T-cell (primary cell): ENCODE measurements around the gene SIK2. TPM values are rescaled to one million over a fixed set of nuclear protein-coding genes. Genes with fewer than 3 reads are reported as not detected.

Experiments used
- ATAC-seq, 4 experiments: fragments of 200-7000 bp in 3 of 4; fragments of 150-1000 bp in 1 of 4; cut with Tn5 transposase; replicated peaks in 1 of 4; 1 replicate in 3 of 4; 2 replicates in 1 of 4; pipeline ENCODE4 v1.10.0; 2021; ENCODE audit warnings: moderate library complexity in 3 of 4, mild to moderate bottlenecking in 2 of 4, moderate number of reproducible peaks in 1 of 4
- CTCF ChIA-PET, 2 donors: fragments of 300-600 bp; sonication (Branson Sonifier 250); formaldehyde crosslinking; loops; one replicate each; lab custom pipeline; 2022; ENCODE audit warnings: antibody characterized with exemption in 2 of 2; lab: Charles Lee
- POLR2A ChIA-PET, 2 donors: fragments of 300-600 bp; sonication (Branson Sonifier 250); formaldehyde crosslinking; loops; one replicate each; lab custom pipeline; 2022; ENCODE audit warnings: antibody characterized with exemption in 2 of 2; lab: Charles Lee
- DNase-seq, 35 experiments: peaks; one replicate each; pipeline versions ENCODE4 v3.0.0 to v3.0.0-alpha.2; 2013 to 2023
- H3K27ac ChIP-seq: one replicate; pipeline ENCODE4 v1.5.1; 2013; ENCODE audit warnings: low read length
- H3K27me3 ChIP-seq, 2 experiments: replicated peaks in 1 of 2; 1 replicate in 1 of 2; 2 replicates in 1 of 2; pipeline versions ENCODE4 v1.6.1 to v1.7.0; 2013; ENCODE audit warnings: low read length in 1 of 2, mixed read lengths in 1 of 2; ENCODE audit not compliant: control insufficient read depth in 2 of 2, insufficient read depth in 2 of 2; ENCODE audit errors: extremely low read depth in 1 of 2
- H3K36me3 ChIP-seq, 2 donors: 1 replicate in 1 of 2; 2 replicates in 1 of 2; pipeline versions ENCODE4 v1.6.1 to v1.7.0; 2013; ENCODE audit warnings: low read length in 1 of 2; ENCODE audit not compliant: control insufficient read depth in 2 of 2, insufficient read depth in 1 of 2; ENCODE audit errors: extremely low read depth in 1 of 2
- H3K4me1 ChIP-seq, 2 experiments: 1 replicate in 1 of 2; 2 replicates in 1 of 2; pipeline versions ENCODE4 v1.6.1 to v1.7.0; 2013; ENCODE audit warnings: low read length in 2 of 2, mixed read lengths in 1 of 2; ENCODE audit not compliant: insufficient read depth in 2 of 2, control insufficient read depth in 1 of 2; ENCODE audit errors: extremely low read depth in 1 of 2
- H3K4me3 ChIP-seq, 2 donors: 1 replicate in 1 of 2; 2 replicates in 1 of 2; pipeline versions ENCODE4 v1.5.1 to v1.7.0; 2013; ENCODE audit warnings: mild to moderate bottlenecking in 2 of 2, low read length in 1 of 2, moderate library complexity in 1 of 2; ENCODE audit not compliant: control insufficient read depth in 1 of 2; ENCODE audit errors: extremely low read depth in 1 of 2
- H3K9me3 ChIP-seq: 2 replicates; pipeline ENCODE4 v1.7.0; 2013
- H3K27ac Mint-ChIP-seq, 2 donors: one replicate each; pipeline ENCODE4 v1.8.0; 2020 to 2021; ENCODE audit warnings: mild to moderate bottlenecking in 2 of 2, mixed read lengths in 2 of 2
- H3K27me3 Mint-ChIP-seq, 2 donors: one replicate each; pipeline ENCODE4 v1.8.0; 2021 to 2022; ENCODE audit warnings: mixed read lengths in 2 of 2
- H3K36me3 Mint-ChIP-seq: one replicate; pipeline ENCODE4 v1.8.0; 2021; ENCODE audit warnings: mixed read lengths
- H3K4me1 Mint-ChIP-seq, 3 donors: one replicate each; pipeline ENCODE4 v1.8.0; 2020 to 2022; ENCODE audit warnings: mixed read lengths in 3 of 3, mild to moderate bottlenecking in 1 of 3
- H3K4me3 Mint-ChIP-seq, 3 donors: one replicate each; pipeline ENCODE4 v1.8.0; 2020 to 2022; ENCODE audit warnings: mild to moderate bottlenecking in 3 of 3, mixed read lengths in 3 of 3, moderate library complexity in 3 of 3
- H3K9me3 Mint-ChIP-seq, 3 donors: one replicate each; pipeline ENCODE4 v1.8.0; 2020 to 2022; ENCODE audit warnings: mixed read lengths in 3 of 3
- WGBS: methylation state at CpG from one replicate; pipeline ENCODE4 v1.1.5; 2013; ENCODE audit warnings: missing lambda C conversion rate; ENCODE audit not compliant: insufficient coverage; 5-methylcytosine and 5-hydroxymethylcytosine counted together
- total RNA-seq, 35 experiments: library from RNA in 6 of 35; stranded (reverse) in 6 of 35; fragments of 120-200 nt in 1 of 35; gene quantifications; one replicate each; pipeline versions ENCODE4 v1.2.1 to v1.2.4 and lab custom pipeline; 2013 to 2026

The SIK2 gene
- total RNA-seq, 5 donors from 2014 or later (not counting 1 experiment from before 2014, with no cell fraction given) = 6.0 to 11.4 (median 9.1) TPM

DNA sequence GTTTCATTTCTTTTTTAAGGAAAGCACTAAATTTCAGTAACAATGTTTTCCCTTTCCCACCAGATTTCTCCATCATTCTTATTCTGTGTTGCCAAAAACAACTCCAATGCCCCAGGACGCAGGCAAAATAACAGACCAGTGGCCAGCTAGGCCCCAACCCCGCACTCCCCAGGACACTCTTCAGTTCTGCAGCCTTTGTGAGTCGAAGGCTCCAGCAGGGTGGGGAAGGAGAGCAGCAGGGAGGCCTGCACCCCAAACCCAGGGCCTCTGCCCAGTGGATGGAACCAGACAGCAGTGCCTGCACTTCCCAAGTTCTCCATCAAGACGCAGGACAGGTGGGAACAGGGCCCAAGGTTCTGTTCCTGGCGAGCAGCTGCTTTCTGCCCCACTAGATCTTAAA, 129.6 kb downstream of the SIK2 start:
- Histone ChIP-seq H3K4me1 (no peaks in the 10 kb centered on the region), H3K9me3 (no peaks in the 10 kb centered on the region), H3K4me3 (no peak overlapping the region), H3K27ac (no peak overlapping the region), H3K36me3 (peaks cover 2 to 8% of the 10 kb centered on the region in 2 donors), H3K27me3 (no peaks in the 10 kb centered on the region)
- H3K27ac Mint-ChIP-seq = no peak overlapping the region
- H3K4me1 Mint-ChIP-seq = peaks cover 5 to 13% (median 11%) of the 10 kb centered on the region in 3 donors
- no peak for ATAC-seq
- no peak overlapping the region for H3K4me3 Mint-ChIP-seq
- ChIA-PET CTCF (no interaction called here), POLR2A (no interaction called here)
- no peaks in the 10 kb centered on the region for H3K27me3 Mint-ChIP-seq
- H3K36me3 Mint-ChIP-seq = peaks cover 4% of the 10 kb centered on the region
- WGBS = 94% methylated on average over 5 of the region's 5 CpGs
- no peak for DNase-seq
- no peaks in the 10 kb centered on the region for H3K9me3 Mint-ChIP-seq

DNA sequence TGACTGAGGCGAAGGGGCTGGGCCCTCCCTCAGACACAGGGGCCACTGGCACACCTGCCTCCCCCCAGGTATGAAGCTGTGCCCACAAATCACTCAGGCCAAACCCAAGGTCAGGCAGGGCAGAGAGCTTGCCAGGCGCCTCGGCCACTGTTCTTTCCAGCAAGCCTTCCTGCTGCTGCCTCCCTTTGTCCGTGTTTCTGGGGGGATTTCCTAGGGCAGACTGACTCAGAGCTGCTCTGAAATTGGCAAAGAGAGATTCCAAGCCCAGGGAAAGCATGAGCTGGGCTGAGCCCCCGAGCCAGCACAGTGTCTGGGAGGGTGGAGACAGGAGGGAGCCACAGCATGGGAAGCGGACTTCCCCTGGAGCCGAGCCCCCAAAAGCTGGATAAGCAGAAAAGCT, 130.8 kb downstream of the SIK2 start:
- Histone ChIP-seq H3K4me1 (no peaks in the 10 kb centered on the region), H3K36me3 (peaks cover 2 to 8% of the 10 kb centered on the region in 2 donors), H3K4me3 (no peak overlapping the region), H3K9me3 (no peaks in the 10 kb centered on the region), H3K27me3 (no peaks in the 10 kb centered on the region), H3K27ac (no peak overlapping the region)
- H3K27ac Mint-ChIP-seq = no peak overlapping the region
- ATAC-seq (no peak), DNase-seq (no peak)
- no peaks in the 10 kb centered on the region for H3K27me3 Mint-ChIP-seq
- ChIA-PET POLR2A (interaction anchor here in 1 of 2 donors (0.6 kb wide), 1 partner anchor 52 kb away, joined by 4 read pairs; no protein-coding TSS in a partner anchor), CTCF (interaction anchor here in 1 of 2 donors (0.5 kb wide), 1 partner anchor 23 kb away, joined by 3 read pairs; no protein-coding TSS in a partner anchor)
- H3K36me3 Mint-ChIP-seq = peaks cover 4% of the 10 kb centered on the region
- WGBS = 90% methylated on average over 4 of the region's 7 CpGs
- H3K4me1 Mint-ChIP-seq = peaks cover 11 to 15% (median 14%) of the 10 kb centered on the region in 3 donors
- H3K9me3 Mint-ChIP-seq = no peaks in the 10 kb centered on the region
- H3K4me3 Mint-ChIP-seq = no peak overlapping the region

DNA sequence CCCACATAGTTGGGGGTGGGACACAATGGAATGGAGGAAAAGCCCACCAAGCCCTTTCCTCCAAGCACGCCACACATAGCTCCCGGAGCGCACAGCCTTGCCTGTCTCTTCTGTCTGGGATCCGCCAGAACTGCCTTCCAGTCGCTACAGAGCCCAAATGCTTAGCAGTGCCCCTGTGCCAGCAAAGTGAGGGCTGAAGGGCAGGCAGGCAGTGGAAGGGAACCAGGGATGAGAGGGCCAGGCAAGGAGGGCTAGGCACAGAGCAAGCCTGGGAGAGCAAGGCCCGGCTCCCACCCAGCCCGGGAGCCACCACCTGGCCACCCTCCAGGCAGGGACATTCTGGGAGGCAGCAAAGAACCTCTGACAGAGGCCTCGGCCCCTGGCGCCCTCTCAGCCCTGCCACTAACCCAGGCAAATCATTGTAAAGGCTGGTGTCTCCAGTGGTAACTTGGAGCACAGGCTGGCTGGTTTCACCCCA, 131.4 kb downstream of the SIK2 start:
- CTCF ChIA-PET = no interaction called here
- WGBS = 93% methylated on average over 6 of the region's 9 CpGs
- Histone ChIP-seq H3K4me3 (no peak overlapping the region), H3K27me3 (no peaks in the 10 kb centered on the region), H3K36me3 (peaks cover 0 to 8% of the 10 kb centered on the region in 2 donors), H3K4me1 (no peaks in the 10 kb centered on the region), H3K27ac (no peak overlapping the region), H3K9me3 (no peaks in the 10 kb centered on the region)
- Mint-ChIP-seq H3K27me3 (no peaks in the 10 kb centered on the region), H3K27ac (no peak overlapping the region), H3K4me1 (peaks cover 11 to 15% (median 15%) of the 10 kb centered on the region in 3 donors), H3K36me3 (peaks cover 4% of the 10 kb centered on the region), H3K4me3 (no peak overlapping the region), H3K9me3 (no peaks in the 10 kb centered on the region)
- ATAC-seq (no peak), DNase-seq (no peak)
- POLR2A ChIA-PET = interaction anchor here in 1 of 2 donors (0.6 kb wide), 1 partner anchor 53 kb away, joined by 4 read pairs; no protein-coding TSS in a partner anchor

DNA sequence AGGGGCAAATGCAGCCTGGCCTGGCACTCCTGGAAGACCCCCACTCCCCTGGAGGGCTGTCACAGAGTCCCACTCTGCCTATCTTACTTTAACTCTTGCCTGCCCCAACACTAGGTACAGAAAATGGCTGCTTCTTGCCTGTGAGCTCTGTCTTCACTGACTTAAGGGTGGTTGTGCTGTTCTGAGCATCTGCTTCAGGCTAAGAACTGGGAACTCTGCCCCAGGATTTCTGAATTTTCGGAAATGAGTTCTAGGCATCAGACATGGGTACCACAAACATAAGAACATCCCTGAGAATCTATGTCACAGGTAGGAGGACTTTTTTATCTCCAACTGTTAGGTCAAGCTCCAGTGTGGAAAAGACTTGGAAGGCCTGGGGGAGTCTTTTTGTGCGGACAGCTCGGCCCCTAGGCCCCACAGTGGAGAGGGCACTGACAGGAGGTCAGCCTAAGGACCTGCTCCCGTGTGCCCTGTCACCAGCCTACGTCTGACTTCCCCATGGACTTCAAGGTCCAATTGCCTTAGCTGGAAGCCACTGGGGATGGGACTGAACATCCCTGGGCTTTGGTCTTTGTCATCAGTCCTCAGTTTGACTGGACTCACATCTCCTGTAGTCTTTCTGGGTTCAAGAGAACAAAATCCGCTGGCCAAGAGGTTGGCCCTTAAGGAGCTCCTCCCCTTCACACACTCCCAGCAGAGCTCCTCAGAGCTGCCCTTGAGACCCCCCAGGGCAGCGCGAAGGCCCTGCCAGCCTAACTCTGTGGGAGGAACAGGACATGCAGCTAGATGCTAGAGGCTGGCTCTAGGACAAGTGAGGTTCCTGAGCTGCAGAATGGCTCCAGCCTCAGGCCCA, 132.1 kb downstream of the SIK2 start:
- no peak overlapping the region for H3K4me3 Mint-ChIP-seq
- WGBS = 95% methylated on average over 7 of the region's 8 CpGs
- Histone ChIP-seq H3K9me3 (no peaks in the 10 kb centered on the region), H3K27ac (no peak overlapping the region), H3K4me1 (no peaks in the 10 kb centered on the region), H3K27me3 (no peaks in the 10 kb centered on the region), H3K4me3 (no peak overlapping the region), H3K36me3 (peaks cover 1 to 8% of the 10 kb centered on the region in 2 donors)
- CTCF ChIA-PET = no interaction called here
- H3K36me3 Mint-ChIP-seq = peaks cover 4% of the 10 kb centered on the region
- ATAC-seq = no peak
- peak overlapping the region in 1 of 2 donors; percentile 44 for H3K27ac Mint-ChIP-seq
- no peaks in the 10 kb centered on the region for H3K9me3 Mint-ChIP-seq
- H3K4me1 Mint-ChIP-seq = peaks cover 11 to 15% (median 15%) of the 10 kb centered on the region in 3 donors
- no peak for DNase-seq
- POLR2A ChIA-PET = interaction anchor here in 1 of 2 donors (0.6 kb wide), 1 partner anchor 413 kb away, joined by 3 read pairs; no protein-coding TSS in a partner anchor
- no peaks in the 10 kb centered on the region for H3K27me3 Mint-ChIP-seq

DNA sequence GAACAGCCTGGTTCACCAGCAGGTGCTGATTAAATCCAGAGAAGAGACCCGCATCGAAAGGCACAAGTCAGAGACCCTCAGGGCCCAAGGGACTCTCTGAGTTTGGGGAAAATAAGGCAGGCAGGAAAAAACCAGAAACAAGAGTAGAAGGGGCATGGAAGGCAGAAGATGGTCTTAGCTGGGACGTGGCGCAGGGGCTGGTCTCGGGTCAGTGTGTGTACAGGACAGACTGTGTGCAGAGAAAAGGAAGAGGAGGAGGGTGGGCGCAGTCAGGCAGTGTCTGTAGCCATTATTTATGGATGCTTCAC, 132.7 kb downstream of the SIK2 start:
- H3K9me3 ChIP-seq = no peaks in the 10 kb centered on the region
- H3K27ac Mint-ChIP-seq = peak overlapping the region in 1 of 2 donors; percentile 44
- ATAC-seq (peak in 1 of 4 experiments; percentile 9), DNase-seq (no peak)
- no peaks in the 10 kb centered on the region for H3K27me3 Mint-ChIP-seq
- WGBS = 96% methylated on average over 5 of the region's 6 CpGs
- peaks cover 4 to 8% of the 10 kb centered on the region in 2 donors for H3K36me3 ChIP-seq
- POLR2A ChIA-PET = interaction anchor here in 1 of 2 donors (0.6 kb wide), 1 partner anchor 412 kb away, joined by 3 read pairs; no protein-coding TSS in a partner anchor
- H3K27me3 ChIP-seq = no peaks in the 10 kb centered on the region
- no peaks in the 10 kb centered on the region for H3K4me1 ChIP-seq
- no peak overlapping the region for H3K4me3 ChIP-seq
- peaks cover 7% of the 10 kb centered on the region for H3K36me3 Mint-ChIP-seq
- H3K9me3 Mint-ChIP-seq = no peaks in the 10 kb centered on the region
- H3K4me1 Mint-ChIP-seq = peaks cover 11 to 15% (median 15%) of the 10 kb centered on the region in 3 donors
- CTCF ChIA-PET = no interaction called here
- H3K27ac ChIP-seq = no peak overlapping the region
- no peak overlapping the region for H3K4me3 Mint-ChIP-seq

DNA sequence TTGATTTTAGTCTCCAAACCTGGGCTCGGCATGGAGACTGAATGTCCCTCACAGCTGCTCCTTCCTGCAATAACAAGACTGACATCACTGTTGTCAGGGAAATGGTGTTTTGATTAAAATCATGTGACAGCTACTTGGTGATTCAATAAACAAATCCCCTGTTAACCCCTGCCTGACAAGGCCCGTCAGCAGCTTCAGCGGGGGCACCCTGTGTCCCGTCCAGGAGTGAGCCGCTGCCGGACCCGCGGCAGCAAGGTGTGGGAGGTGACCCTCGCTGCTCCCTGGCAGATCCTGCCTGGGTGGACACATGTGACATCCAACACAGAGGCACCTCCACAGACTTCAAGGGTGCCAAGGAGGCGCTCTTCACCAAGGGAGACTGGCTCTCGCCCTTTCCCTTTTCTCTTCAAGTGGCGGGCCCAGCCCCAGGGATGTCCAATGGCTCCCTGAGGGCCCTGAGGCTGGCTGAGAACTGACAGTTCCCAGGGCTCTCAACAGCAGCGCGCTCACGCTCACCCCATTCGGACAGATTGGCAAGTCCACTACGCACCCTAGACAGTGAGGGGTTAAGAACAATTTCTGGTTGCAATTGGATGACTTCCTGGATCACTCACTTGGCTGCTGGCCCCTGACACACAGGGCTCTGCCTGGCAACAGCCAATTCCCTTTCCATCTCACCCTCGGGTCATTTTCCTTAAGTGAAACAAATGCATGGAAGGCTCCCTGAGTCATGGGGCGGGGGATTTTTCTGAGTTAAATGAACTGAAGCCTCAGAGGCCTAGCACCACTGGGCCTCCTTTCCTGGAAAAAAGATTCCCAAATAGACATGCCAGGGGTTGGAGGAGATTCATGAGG, 133.2 kb downstream of the SIK2 start:
- H3K36me3 ChIP-seq = peaks cover 8 to 9% of the 10 kb centered on the region in 2 donors
- Mint-ChIP-seq H3K4me3 (no peak overlapping the region), H3K27me3 (no peaks in the 10 kb centered on the region), H3K36me3 (peaks cover 7% of the 10 kb centered on the region), H3K27ac (peak overlapping the region in 1 of 2 donors; percentile 44), H3K9me3 (no peaks in the 10 kb centered on the region), H3K4me1 (peaks cover 11 to 15% (median 15%) of the 10 kb centered on the region in 3 donors)
- no peak overlapping the region for H3K27ac ChIP-seq
- CTCF ChIA-PET = no interaction called here
- H3K4me1 ChIP-seq = no peaks in the 10 kb centered on the region
- no peak overlapping the region for H3K4me3 ChIP-seq
- WGBS = 97% methylated on average over 16 of the region's 19 CpGs
- DNase-seq = no peak
- no peaks in the 10 kb centered on the region for H3K9me3 ChIP-seq
- H3K27me3 ChIP-seq = no peaks in the 10 kb centered on the region
- peak in 1 of 4 experiments; percentile 24 for ATAC-seq
- POLR2A ChIA-PET = interaction anchor here in 1 of 2 donors (0.6 kb wide), 1 partner anchor 411 kb away, joined by 3 read pairs; no protein-coding TSS in a partner anchor
